A549 (cell line): ENCODE data around the gene PTPN5. TPM values are rescaled to one million over a fixed set of nuclear protein-coding genes. Genes with fewer than 3 reads are reported as not detected.

Experiments
- ATAC-seq, 2 experiments: fragments of 200-7000 bp in 1 of 2; fragments of >200 bp in 1 of 2; cut with Nextera tagmentation in 1 of 2; cut with Tn5 transposase in 1 of 2; 3 replicates each; pipeline versions ENCODE4 v1.8.0 to v1.9.1; 2018 to 2020; ENCODE audit warnings: mild to moderate bottlenecking in 1 of 2, moderate library complexity in 1 of 2
- CTCF ChIA-PET: fragments of 300-600 bp; sonication (Branson Sonifier 250); formaldehyde crosslinking; extraction: SDS; loops from one replicate; lab custom pipeline; 2021; ENCODE audit warnings: antibody characterized with exemption, inconsistent platforms; lab: Yijun Ruan, JAX
- POLR2A ChIA-PET: fragments of 350-600 bp; formaldehyde crosslinking; extraction: SDS; loops from one replicate; lab custom pipeline; 2021; ENCODE audit warnings: antibody characterized with exemption, inconsistent platforms; lab: Yijun Ruan, JAX
- DNase-seq, 2 experiments: peaks; one replicate each; pipeline versions ENCODE4 v3.0.0 to v3.0.0-alpha.2; 2011 to 2016; ENCODE audit warnings: low read depth in 1 of 2, low spot score in 1 of 2
- FAIRE-seq: peaks from 2 replicates; lab custom pipeline; 2011; peaks lifted over from hg19 to GRCh38; lab: Jason Lieb, UNC
- H3K27ac ChIP-seq, 2 experiments: fragments of >200 bp; sonication (Bioruptor Twin); formaldehyde crosslinking; 3 replicates each; pipeline ENCODE4 v1.5.1; 2016 to 2017
- H3K4me1 ChIP-seq: fragments of >200 bp; sonication (Bioruptor Twin); formaldehyde crosslinking; 3 replicates; pipeline ENCODE4 v1.6.1; 2016
- H3K4me2 ChIP-seq: fragments of >200 bp; sonication (Bioruptor Twin); formaldehyde crosslinking; 3 replicates; pipeline ENCODE4 v1.6.1; 2016
- H3K4me3 ChIP-seq: fragments of >200 bp; sonication (Bioruptor Twin); formaldehyde crosslinking; 3 replicates; pipeline ENCODE4 v1.5.1; 2016
- H3K9me3 ChIP-seq: fragments of >200 bp; sonication (Bioruptor Twin); formaldehyde crosslinking; 3 replicates; pipeline ENCODE4 v1.6.1; 2016
- EP300 ChIP-seq, 2 experiments: fragments of >200 bp; sonication (Bioruptor Twin); formaldehyde crosslinking; IDR thresholded peaks; 2 replicates in 1 of 2; 3 replicates in 1 of 2; pipeline ENCODE4 v1.6.1; 2016 to 2017
- FOXS1 ChIP-seq: fragments of 250-450 bp; sonication (Bioruptor Pico); IDR thresholded peaks from 2 replicates; pipeline ENCODE4 v1.5.0; 2020; ENCODE audit warnings: mild to moderate bottlenecking, moderate library complexity
- GATA3 ChIP-seq: IDR thresholded peaks from 2 replicates; pipeline ENCODE4 v1.6.1; 2012; ENCODE audit warnings: borderline replicate concordance
- HDAC2 ChIP-seq: fragments of 200-600 bp; sonication (generic); IDR thresholded peaks from 2 replicates; pipeline ENCODE4 v1.6.1; 2016
- HEYL ChIP-seq: fragments of 250-450 bp; sonication (Bioruptor Pico); IDR thresholded peaks from 2 replicates; pipeline ENCODE4 v1.8.0; 2021; ENCODE audit warnings: mild to moderate bottlenecking, moderate library complexity
- HOXA7 ChIP-seq: fragments of 250-450 bp; sonication (Bioruptor Pico); IDR thresholded peaks from 2 replicates; pipeline ENCODE4 v1.5.0; 2020; ENCODE audit warnings: mild to moderate bottlenecking, moderate library complexity
- KDM1A ChIP-seq: fragments of 200-600 bp; sonication (generic); IDR thresholded peaks from 2 replicates; pipeline ENCODE4 v1.6.1; 2016; ENCODE audit warnings: low read depth, mild to moderate bottlenecking
- MYC ChIP-seq: IDR thresholded peaks from 2 replicates; pipeline ENCODE4 v1.6.1; 2012; ENCODE audit warnings: mild to moderate bottlenecking, inconsistent platforms, low read length, improper control_type of control experiment, borderline replicate concordance
- NFE2L2 ChIP-seq: fragments of 150-350 bp; conservative IDR thresholded peaks from 2 replicates; pipeline ENCODE4 v1.6.1; 2014; ENCODE audit warnings: low read length
- NPAS2 ChIP-seq: fragments of 250-450 bp; sonication (Bioruptor Pico); IDR thresholded peaks from 2 replicates; pipeline ENCODE4 v1.8.0; 2022; ENCODE audit warnings: mild to moderate bottlenecking, moderate library complexity, borderline replicate concordance
- NR3C1 ChIP-seq: fragments of >200 bp; sonication (Bioruptor Twin); formaldehyde crosslinking; IDR thresholded peaks from 3 replicates; pipeline ENCODE4 v1.6.1; 2017
- PHF8 ChIP-seq: fragments of 200-600 bp; sonication (generic); IDR thresholded peaks from 2 replicates; pipeline ENCODE4 v1.6.1; 2016; ENCODE audit warnings: low read depth, mild to moderate bottlenecking, antibody characterized with exemption, moderate library complexity, borderline replicate concordance
- POLR2A ChIP-seq: IDR thresholded peaks from 2 replicates; pipeline ENCODE4 v1.6.1; 2012; ENCODE audit warnings: mild to moderate bottlenecking, low read length
- RAD21 ChIP-seq, 2 experiments: fragments of >200 bp in 1 of 2; sonication (Bioruptor Twin) in 1 of 2; formaldehyde crosslinking in 1 of 2; IDR thresholded peaks in 1 of 2; conservative IDR thresholded peaks in 1 of 2; 2 replicates in 1 of 2; 3 replicates in 1 of 2; pipeline ENCODE4 v1.6.1; 2012 to 2018; ENCODE audit warnings: inconsistent platforms in 1 of 2
- RCOR1 ChIP-seq: fragments of 150-350 bp; IDR thresholded peaks from 2 replicates; pipeline ENCODE4 v1.6.1; 2014; ENCODE audit warnings: antibody characterized with exemption, low read length, low read depth
- SREBF2 ChIP-seq: fragments of 450-650 bp; IDR thresholded peaks from 2 replicates; pipeline ENCODE4 v1.6.1; 2014; ENCODE audit warnings: mild to moderate bottlenecking, moderate library complexity
- TFCP2L1 ChIP-seq: fragments of 250-450 bp; sonication (Bioruptor Pico); IDR thresholded peaks from 2 replicates; pipeline ENCODE4 v1.5.0; 2021; ENCODE audit warnings: mild to moderate bottlenecking
- ZSCAN20 ChIP-seq: fragments of 250-450 bp; sonication (Bioruptor Pico); IDR thresholded peaks from 2 replicates; pipeline ENCODE4 v1.8.0; 2022; ENCODE audit warnings: mild to moderate bottlenecking, moderate library complexity
- WGBS: methylation state at CpG from one replicate; pipeline ENCODE4 v1.1.6; 2017; ENCODE audit errors: missing lambda C conversion rate; 5-methylcytosine and 5-hydroxymethylcytosine counted together
- polyA plus RNA-seq, 4 experiments: library from polyadenylated mRNA; depleted of rRNA in 3 of 4; stranded (reverse); fragments of >200 nt; fragmentation: RNase III in 1 of 4; extraction: RNeasy Plus Mini Kit Qiagen cat#74134 plus additional on column Dnase treatment in 1 of 4; gene quantifications; 2 replicates in 3 of 4; 3 replicates in 1 of 4; pipeline ENCODE4 v1.2.3, GENCODE V29; 2011 to 2017
- TF ChIP-seq, protein P1 (sequence below): fragments of >200 bp; sonication (Bioruptor Twin); formaldehyde crosslinking; IDR thresholded peaks from 3 replicates; pipeline ENCODE4 v1.5.1; 2016
- TF ChIP-seq, protein P2 (sequence below): fragments of 200-600 bp; sonication (generic); IDR thresholded peaks from 2 replicates; pipeline ENCODE4 v1.6.1; 2016; ENCODE audit warnings: antibody characterized with exemption, mild to moderate bottlenecking, moderate library complexity
- TF ChIP-seq, protein P3 (sequence below): fragments of >200 bp; sonication (Bioruptor Twin); formaldehyde crosslinking; IDR thresholded peaks from 2 replicates; pipeline ENCODE4 v1.6.1; 2016
- TF ChIP-seq, protein P4 (sequence below): fragments of 450-650 bp; IDR thresholded peaks from 2 replicates; pipeline ENCODE4 v1.6.1; 2014; ENCODE audit warnings: antibody characterized with exemption
- TF ChIP-seq, protein P5 (sequence below): fragments of 150-350 bp; IDR thresholded peaks from 2 replicates; pipeline ENCODE4 v1.6.1; 2014; ENCODE audit warnings: low read depth, mild to moderate bottlenecking, low read length

The PTPN5 gene
- polyA plus RNA-seq, 2 of the 4 experiments (the other 2 are of a cell fraction): 0.04 TPM; not detected in 1

DNA sequence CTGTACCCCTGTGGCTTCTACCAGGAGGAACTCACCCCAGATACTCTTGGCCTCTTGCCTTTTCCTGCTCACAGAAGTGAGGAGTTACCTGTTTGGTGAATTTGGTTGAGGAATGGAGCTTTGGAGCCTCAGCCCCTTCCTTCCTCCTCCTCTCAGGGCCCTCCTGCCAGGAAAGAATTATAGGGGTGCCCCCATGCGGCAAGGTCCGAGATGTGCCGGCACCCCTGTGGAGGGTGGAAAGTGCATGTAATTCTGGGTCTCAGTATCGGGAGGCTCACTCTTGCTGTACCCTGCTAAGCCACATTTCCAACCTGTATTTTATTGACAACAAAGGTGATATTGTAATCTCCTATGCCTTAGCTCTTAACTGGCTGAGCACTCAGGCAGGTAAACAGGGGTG is 51.9 kb downstream of the PTPN5 start:
- TF ChIP-seq NR3C1 (no peak), MYC (no peak), TFCP2L1 (CRISPR knock-in tag) (no peak)
- TF ChIP-seq, protein P1, sequence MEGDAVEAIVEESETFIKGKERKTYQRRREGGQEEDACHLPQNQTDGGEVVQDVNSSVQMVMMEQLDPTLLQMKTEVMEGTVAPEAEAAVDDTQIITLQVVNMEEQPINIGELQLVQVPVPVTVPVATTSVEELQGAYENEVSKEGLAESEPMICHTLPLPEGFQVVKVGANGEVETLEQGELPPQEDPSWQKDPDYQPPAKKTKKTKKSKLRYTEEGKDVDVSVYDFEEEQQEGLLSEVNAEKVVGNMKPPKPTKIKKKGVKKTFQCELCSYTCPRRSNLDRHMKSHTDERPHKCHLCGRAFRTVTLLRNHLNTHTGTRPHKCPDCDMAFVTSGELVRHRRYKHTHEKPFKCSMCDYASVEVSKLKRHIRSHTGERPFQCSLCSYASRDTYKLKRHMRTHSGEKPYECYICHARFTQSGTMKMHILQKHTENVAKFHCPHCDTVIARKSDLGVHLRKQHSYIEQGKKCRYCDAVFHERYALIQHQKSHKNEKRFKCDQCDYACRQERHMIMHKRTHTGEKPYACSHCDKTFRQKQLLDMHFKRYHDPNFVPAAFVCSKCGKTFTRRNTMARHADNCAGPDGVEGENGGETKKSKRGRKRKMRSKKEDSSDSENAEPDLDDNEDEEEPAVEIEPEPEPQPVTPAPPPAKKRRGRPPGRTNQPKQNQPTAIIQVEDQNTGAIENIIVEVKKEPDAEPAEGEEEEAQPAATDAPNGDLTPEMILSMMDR: no peak
- POLR2A ChIA-PET: no interaction called here
- CTCF ChIA-PET: interaction anchor here (0.6 to 8.6 kb wide), 5 partner anchors 9 to 30 kb away, joined by 3 to 112 read pairs (median 4); no protein-coding TSS in a partner anchor
- no peak overlapping the region for H3K4me2 ChIP-seq
- no peak overlapping the region for H3K27ac ChIP-seq
- DNase-seq (no peak), ATAC-seq (no peak), FAIRE-seq (no peak)
- H3K4me3 ChIP-seq: no peak overlapping the region
- no peaks in the 10 kb centered on the region for H3K4me1 ChIP-seq
- H3K9me3 ChIP-seq: no peaks in the 10 kb centered on the region
- 76% methylated on average over 4 of the region's 4 CpGs for WGBS

DNA sequence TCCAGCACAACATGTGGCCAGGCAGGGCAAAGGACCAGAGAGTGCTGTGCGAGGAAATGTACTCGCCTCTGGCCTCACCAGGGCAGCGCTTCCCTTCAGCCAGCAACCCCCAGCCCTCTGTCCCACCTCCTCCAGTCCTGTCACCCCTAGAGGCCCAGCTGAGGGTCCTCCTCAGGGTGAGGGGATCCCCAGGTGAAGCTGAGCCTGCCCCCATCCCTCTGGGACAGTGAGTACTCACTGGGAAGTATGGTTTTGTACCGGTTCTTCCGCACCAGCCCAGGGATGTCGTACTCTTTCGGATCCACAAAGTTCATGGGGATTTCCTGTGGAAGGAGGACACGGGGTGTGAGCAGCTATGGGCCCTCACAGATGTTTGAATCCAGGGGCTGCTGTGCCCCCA is 54.0 kb downstream of the PTPN5 start:
- Histone ChIP-seq H3K4me2 (no peak overlapping the region), H3K27ac (no peak overlapping the region), H3K9me3 (no peaks in the 10 kb centered on the region), H3K4me1 (no peaks in the 10 kb centered on the region), H3K4me3 (no peak overlapping the region)
- ChIA-PET CTCF (interaction anchor here (1.1 to 4.7 kb wide), 5 partner anchors 9 to 38 kb away, joined by 3 to 35 read pairs (median 4); no protein-coding TSS in a partner anchor), POLR2A (no interaction called here)
- FAIRE-seq (no peak), ATAC-seq (no peak), DNase-seq (no peak)
- whole genome bisulfite sequencing: 89% methylated on average over 8 of the region's 8 CpGs
- TF ChIP-seq, protein P2, sequence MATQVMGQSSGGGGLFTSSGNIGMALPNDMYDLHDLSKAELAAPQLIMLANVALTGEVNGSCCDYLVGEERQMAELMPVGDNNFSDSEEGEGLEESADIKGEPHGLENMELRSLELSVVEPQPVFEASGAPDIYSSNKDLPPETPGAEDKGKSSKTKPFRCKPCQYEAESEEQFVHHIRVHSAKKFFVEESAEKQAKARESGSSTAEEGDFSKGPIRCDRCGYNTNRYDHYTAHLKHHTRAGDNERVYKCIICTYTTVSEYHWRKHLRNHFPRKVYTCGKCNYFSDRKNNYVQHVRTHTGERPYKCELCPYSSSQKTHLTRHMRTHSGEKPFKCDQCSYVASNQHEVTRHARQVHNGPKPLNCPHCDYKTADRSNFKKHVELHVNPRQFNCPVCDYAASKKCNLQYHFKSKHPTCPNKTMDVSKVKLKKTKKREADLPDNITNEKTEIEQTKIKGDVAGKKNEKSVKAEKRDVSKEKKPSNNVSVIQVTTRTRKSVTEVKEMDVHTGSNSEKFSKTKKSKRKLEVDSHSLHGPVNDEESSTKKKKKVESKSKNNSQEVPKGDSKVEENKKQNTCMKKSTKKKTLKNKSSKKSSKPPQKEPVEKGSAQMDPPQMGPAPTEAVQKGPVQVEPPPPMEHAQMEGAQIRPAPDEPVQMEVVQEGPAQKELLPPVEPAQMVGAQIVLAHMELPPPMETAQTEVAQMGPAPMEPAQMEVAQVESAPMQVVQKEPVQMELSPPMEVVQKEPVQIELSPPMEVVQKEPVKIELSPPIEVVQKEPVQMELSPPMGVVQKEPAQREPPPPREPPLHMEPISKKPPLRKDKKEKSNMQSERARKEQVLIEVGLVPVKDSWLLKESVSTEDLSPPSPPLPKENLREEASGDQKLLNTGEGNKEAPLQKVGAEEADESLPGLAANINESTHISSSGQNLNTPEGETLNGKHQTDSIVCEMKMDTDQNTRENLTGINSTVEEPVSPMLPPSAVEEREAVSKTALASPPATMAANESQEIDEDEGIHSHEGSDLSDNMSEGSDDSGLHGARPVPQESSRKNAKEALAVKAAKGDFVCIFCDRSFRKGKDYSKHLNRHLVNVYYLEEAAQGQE: no peak
- TF ChIP-seq, protein P3, sequence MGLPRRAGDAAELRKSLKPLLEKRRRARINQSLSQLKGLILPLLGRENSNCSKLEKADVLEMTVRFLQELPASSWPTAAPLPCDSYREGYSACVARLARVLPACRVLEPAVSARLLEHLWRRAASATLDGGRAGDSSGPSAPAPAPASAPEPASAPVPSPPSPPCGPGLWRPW: no peak
- no peak for TF ChIP-seq FOXS1 (CRISPR knock-in tag)
- no peak for TF ChIP-seq NPAS2 (CRISPR knock-in tag)
- TF ChIP-seq HOXA7 (CRISPR knock-in tag): no peak
- TF ChIP-seq POLR2A: no peak
- TF ChIP-seq HEYL (CRISPR knock-in tag): no peak
- TF ChIP-seq KDM1A: no peak
- no peak for TF ChIP-seq ZSCAN20 (CRISPR knock-in tag)
- TF ChIP-seq GATA3: no peak

DNA sequence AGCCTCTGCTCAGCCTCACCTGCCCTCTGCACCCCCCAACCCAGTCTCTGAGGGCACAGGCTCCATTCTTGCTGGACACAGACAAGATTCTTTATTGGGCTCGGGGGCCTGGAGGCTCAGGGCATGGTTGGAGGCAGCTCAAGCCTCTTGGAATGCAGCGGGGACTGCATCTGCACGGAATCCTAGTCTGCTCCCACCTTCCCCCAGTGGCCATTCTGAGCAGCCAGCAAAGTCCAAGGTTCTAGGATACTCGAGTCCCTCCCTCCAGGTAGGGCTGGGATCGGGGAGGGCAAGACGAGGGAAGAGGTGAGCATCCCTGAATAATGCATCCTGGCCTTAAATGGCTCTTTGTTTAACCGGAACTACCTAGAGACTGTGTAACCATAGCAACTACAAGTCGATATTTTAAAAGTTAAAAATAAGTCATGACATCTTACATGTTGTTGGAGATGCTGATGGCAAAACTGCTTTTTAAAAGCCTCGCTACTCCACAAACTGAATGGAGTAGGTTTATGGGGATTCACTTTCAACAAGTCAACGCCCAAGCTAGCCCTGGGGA is 54.9 kb downstream of the PTPN5 start:
- Histone ChIP-seq H3K4me3 (no peak overlapping the region), H3K4me1 (no peaks in the 10 kb centered on the region), H3K4me2 (no peak overlapping the region), H3K27ac (no peak overlapping the region), H3K9me3 (no peaks in the 10 kb centered on the region)
- FAIRE-seq (no peak), DNase-seq (no peak), ATAC-seq (peak in 1 of 2 experiments; percentile 60; a peak in 3 of 6 replicates)
- no peak for TF ChIP-seq PHF8
- no peak for TF ChIP-seq NFE2L2
- no peak for TF ChIP-seq HDAC2
- no peak for TF ChIP-seq RCOR1
- TF ChIP-seq, protein P4, sequence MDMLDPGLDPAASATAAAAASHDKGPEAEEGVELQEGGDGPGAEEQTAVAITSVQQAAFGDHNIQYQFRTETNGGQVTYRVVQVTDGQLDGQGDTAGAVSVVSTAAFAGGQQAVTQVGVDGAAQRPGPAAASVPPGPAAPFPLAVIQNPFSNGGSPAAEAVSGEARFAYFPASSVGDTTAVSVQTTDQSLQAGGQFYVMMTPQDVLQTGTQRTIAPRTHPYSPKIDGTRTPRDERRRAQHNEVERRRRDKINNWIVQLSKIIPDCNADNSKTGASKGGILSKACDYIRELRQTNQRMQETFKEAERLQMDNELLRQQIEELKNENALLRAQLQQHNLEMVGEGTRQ: no peak
- TF ChIP-seq, protein P5, sequence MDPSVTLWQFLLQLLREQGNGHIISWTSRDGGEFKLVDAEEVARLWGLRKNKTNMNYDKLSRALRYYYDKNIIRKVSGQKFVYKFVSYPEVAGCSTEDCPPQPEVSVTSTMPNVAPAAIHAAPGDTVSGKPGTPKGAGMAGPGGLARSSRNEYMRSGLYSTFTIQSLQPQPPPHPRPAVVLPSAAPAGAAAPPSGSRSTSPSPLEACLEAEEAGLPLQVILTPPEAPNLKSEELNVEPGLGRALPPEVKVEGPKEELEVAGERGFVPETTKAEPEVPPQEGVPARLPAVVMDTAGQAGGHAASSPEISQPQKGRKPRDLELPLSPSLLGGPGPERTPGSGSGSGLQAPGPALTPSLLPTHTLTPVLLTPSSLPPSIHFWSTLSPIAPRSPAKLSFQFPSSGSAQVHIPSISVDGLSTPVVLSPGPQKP: no peak
- TF ChIP-seq, protein P3: no peak
- no peak for TF ChIP-seq RAD21 (conservative IDR thresholded peaks at IDR 0.05 in 1 of 2, IDR thresholded peaks at IDR 0.05 in 1 of 2)
- TF ChIP-seq EP300 (IDR thresholded peaks at IDR 0.05): no peak
- TF ChIP-seq SREBF2: no peak
- CTCF ChIA-PET: interaction anchor here (0.6 to 9.9 kb wide), 5 partner anchors 14 to 201 kb away, joined by 3 to 137 read pairs (median 12); no protein-coding TSS in a partner anchor
- 50% methylated on average over 10 of the region's 10 CpGs for WGBS
- POLR2A ChIA-PET: no interaction called here
